WTC11 (cell line): ENCODE results near the gene TMC8. TPM values are rescaled to one million over a fixed set of nuclear protein-coding genes. Genes with fewer than 3 reads are reported as not detected.
A peak's percentile ranks its signal among the peaks of the same experiment; 100 is the strongest.

Experiments
- ATAC-seq: fragments of 200-7000 bp; cut with Tn5 transposase; 2 replicates; pipeline ENCODE4 v1.10.0; 2021; ENCODE audit warnings: mild to moderate bottlenecking, moderate library complexity
- CTCF ChIA-PET: fragments of 300-600 bp; sonication (Branson Sonifier 250); formaldehyde crosslinking; loops from one replicate; lab custom pipeline; 2021; ENCODE audit warnings: antibody characterized with exemption; lab: Charles Lee
- POLR2A ChIA-PET: fragments of 350-600 bp; sonication (Branson Sonifier 250); formaldehyde crosslinking; loops from one replicate; lab custom pipeline; 2021; ENCODE audit warnings: antibody characterized with exemption; lab: Charles Lee
- DNase-seq: peaks from one replicate; pipeline ENCODE4 v3.0.0; 2021; ENCODE audit warnings: low spot score
- H3K27ac Mint-ChIP-seq: 2 replicates; pipeline ENCODE4 v1.8.0; 2021; ENCODE audit warnings: mixed read lengths
- H3K27me3 Mint-ChIP-seq: 2 replicates; pipeline ENCODE4 v1.8.0; 2021; ENCODE audit warnings: low read depth, mild to moderate bottlenecking, moderate library complexity, mixed read lengths
- H3K36me3 Mint-ChIP-seq: 2 replicates; pipeline ENCODE4 v1.8.0; 2021; ENCODE audit warnings: mixed read lengths
- H3K4me1 Mint-ChIP-seq: 2 replicates; pipeline ENCODE4 v1.8.0; 2022; ENCODE audit warnings: mixed read lengths
- H3K4me3 Mint-ChIP-seq: 2 replicates; pipeline ENCODE4 v1.8.0; 2021; ENCODE audit warnings: mild to moderate bottlenecking, moderate library complexity, mixed read lengths
- H3K9me3 Mint-ChIP-seq: 2 replicates; pipeline ENCODE4 v1.8.0; 2021; ENCODE audit warnings: mixed read lengths
- CREB1 ChIP-seq: sonication (generic); formaldehyde crosslinking; IDR thresholded peaks from 2 replicates; pipeline ENCODE4 v1.8.0; 2023; ENCODE audit warnings: mild to moderate bottlenecking, missing genetic modification reagents
- CREM ChIP-seq: sonication (generic); formaldehyde crosslinking; IDR thresholded peaks from 2 replicates; pipeline ENCODE4 v1.8.1; 2022; ENCODE audit warnings: mild to moderate bottlenecking, missing genetic modification reagents, moderate library complexity
- E2F5 ChIP-seq: sonication (generic); formaldehyde crosslinking; IDR thresholded peaks from 2 replicates; pipeline ENCODE4 v1.8.1; 2022; ENCODE audit warnings: mild to moderate bottlenecking, moderate library complexity, missing genetic modification reagents
- ETV6 ChIP-seq: sonication (generic); formaldehyde crosslinking; IDR thresholded peaks from 2 replicates; pipeline ENCODE4 v1.8.1; 2022; ENCODE audit warnings: mild to moderate bottlenecking, missing genetic modification reagents
- GABPB1 ChIP-seq: sonication (generic); formaldehyde crosslinking; IDR thresholded peaks from 2 replicates; pipeline ENCODE4 v1.8.1; 2023; ENCODE audit warnings: mild to moderate bottlenecking, missing genetic modification reagents
- IRF2 ChIP-seq: sonication (generic); formaldehyde crosslinking; IDR thresholded peaks from 2 replicates; pipeline ENCODE4 v1.8.0; 2022; ENCODE audit warnings: low read depth, missing genetic modification reagents, borderline replicate concordance
- JAZF1 ChIP-seq: fragments of 250-450 bp; sonication (Bioruptor Pico); IDR thresholded peaks from 2 replicates; pipeline ENCODE4 v1.9.0; 2021; ENCODE audit warnings: moderate library complexity, mild to moderate bottlenecking, inconsistent platforms
- MYBL2 ChIP-seq: sonication (generic); formaldehyde crosslinking; IDR thresholded peaks from 2 replicates; pipeline ENCODE4 v1.8.1; 2023; ENCODE audit warnings: mild to moderate bottlenecking, moderate library complexity, missing genetic modification reagents
- PRDM15 ChIP-seq: sonication (generic); formaldehyde crosslinking; IDR thresholded peaks from 2 replicates; pipeline ENCODE4 v1.8.0; 2022; ENCODE audit warnings: missing genetic modification reagents
- SMAD3 ChIP-seq: sonication (generic); formaldehyde crosslinking; IDR thresholded peaks from 2 replicates; pipeline ENCODE4 v1.8.0; 2022; ENCODE audit warnings: missing genetic modification reagents, mild to moderate bottlenecking, borderline replicate concordance
- SMAD4 ChIP-seq: sonication (generic); formaldehyde crosslinking; IDR thresholded peaks from 2 replicates; pipeline ENCODE4 v1.8.0; 2022; ENCODE audit warnings: mild to moderate bottlenecking, missing genetic modification reagents
- ZNF138 ChIP-seq: sonication (generic); formaldehyde crosslinking; conservative IDR thresholded peaks from 2 replicates; pipeline ENCODE4 v1.8.1; 2022; ENCODE audit warnings: mild to moderate bottlenecking, moderate library complexity, missing genetic modification reagents
- ZNF219 ChIP-seq: sonication (generic); formaldehyde crosslinking; IDR thresholded peaks from 2 replicates; pipeline ENCODE4 v1.8.0; 2023; ENCODE audit warnings: missing genetic modification reagents, mild to moderate bottlenecking, borderline replicate concordance
- ZNF671 ChIP-seq: fragments of 250-450 bp; sonication (Bioruptor Pico); IDR thresholded peaks from 2 replicates; pipeline ENCODE4 v1.8.0; 2021; ENCODE audit warnings: mild to moderate bottlenecking
- total RNA-seq: library from RNA; stranded (reverse); gene quantifications from 3 replicates; pipeline ENCODE4 v1.2.3, GENCODE V29; 2021
- TF ChIP-seq, protein P1 (sequence below): sonication (generic); formaldehyde crosslinking; IDR thresholded peaks from 2 replicates; pipeline ENCODE4 v1.8.0; 2023; ENCODE audit warnings: missing genetic modification reagents, mild to moderate bottlenecking, borderline replicate concordance
- TF ChIP-seq, protein P2 (sequence below): sonication (generic); formaldehyde crosslinking; IDR thresholded peaks from 2 replicates; pipeline ENCODE4 v1.8.1; 2022; ENCODE audit warnings: mild to moderate bottlenecking, missing genetic modification reagents, moderate library complexity, borderline replicate concordance
- TF ChIP-seq, protein P3 (sequence below): sonication (generic); formaldehyde crosslinking; IDR thresholded peaks from 2 replicates; pipeline ENCODE4 v1.8.1; 2023; ENCODE audit warnings: mild to moderate bottlenecking, missing genetic modification reagents, moderate library complexity
- TF ChIP-seq, protein P4 (sequence below): sonication (generic); formaldehyde crosslinking; IDR thresholded peaks from 2 replicates; pipeline ENCODE4 v1.8.0; 2022; ENCODE audit warnings: mild to moderate bottlenecking, missing genetic modification reagents

The TMC8 gene
- total RNA-seq, 1 experiment from 2014 or later = 3.7 TPM

GRCh38 chr17:78127888-78128550 lies 2.6 kb upstream of the TMC8 start:
- POLR2A ChIA-PET = interaction anchor here (0.5 to 1.8 kb wide), 7 partner anchors 12 to 907 kb away, joined by 3 to 6 read pairs (median 4); partner anchors contain the start of genes AFMID, TK1 and TNRC6C
- peaks cover 29% of the 10 kb centered on the region for H3K4me1 Mint-ChIP-seq
- DNase-seq (peak; percentile 61), ATAC-seq (peak; percentile 23)
- peaks cover 8% of the 10 kb centered on the region for H3K36me3 Mint-ChIP-seq
- peaks cover 10% of the 10 kb centered on the region for H3K27me3 Mint-ChIP-seq
- CTCF ChIA-PET = interaction anchor here (0.8 to 4.6 kb wide), 11 partner anchors 10 to 123 kb away, joined by 3 to 65 read pairs (median 5); partner anchors contain the start of genes AFMID and TK1
- peak overlapping the region; percentile 80 for H3K4me3 Mint-ChIP-seq
- no peak overlapping the region for H3K27ac Mint-ChIP-seq
- no peaks in the 10 kb centered on the region for H3K9me3 Mint-ChIP-seq
- TF ChIP-seq PRDM15 (peak; percentile 47; the same call in 1 of the 2 replicates), ZNF138 (no peak), CREM (CRISPR knock-in tag) (no peak), SMAD4 (CRISPR knock-in tag) (no peak), MYBL2 (CRISPR knock-in tag) (no peak), IRF2 (CRISPR knock-in tag) (no peak)
- TF ChIP-seq, protein P1, sequence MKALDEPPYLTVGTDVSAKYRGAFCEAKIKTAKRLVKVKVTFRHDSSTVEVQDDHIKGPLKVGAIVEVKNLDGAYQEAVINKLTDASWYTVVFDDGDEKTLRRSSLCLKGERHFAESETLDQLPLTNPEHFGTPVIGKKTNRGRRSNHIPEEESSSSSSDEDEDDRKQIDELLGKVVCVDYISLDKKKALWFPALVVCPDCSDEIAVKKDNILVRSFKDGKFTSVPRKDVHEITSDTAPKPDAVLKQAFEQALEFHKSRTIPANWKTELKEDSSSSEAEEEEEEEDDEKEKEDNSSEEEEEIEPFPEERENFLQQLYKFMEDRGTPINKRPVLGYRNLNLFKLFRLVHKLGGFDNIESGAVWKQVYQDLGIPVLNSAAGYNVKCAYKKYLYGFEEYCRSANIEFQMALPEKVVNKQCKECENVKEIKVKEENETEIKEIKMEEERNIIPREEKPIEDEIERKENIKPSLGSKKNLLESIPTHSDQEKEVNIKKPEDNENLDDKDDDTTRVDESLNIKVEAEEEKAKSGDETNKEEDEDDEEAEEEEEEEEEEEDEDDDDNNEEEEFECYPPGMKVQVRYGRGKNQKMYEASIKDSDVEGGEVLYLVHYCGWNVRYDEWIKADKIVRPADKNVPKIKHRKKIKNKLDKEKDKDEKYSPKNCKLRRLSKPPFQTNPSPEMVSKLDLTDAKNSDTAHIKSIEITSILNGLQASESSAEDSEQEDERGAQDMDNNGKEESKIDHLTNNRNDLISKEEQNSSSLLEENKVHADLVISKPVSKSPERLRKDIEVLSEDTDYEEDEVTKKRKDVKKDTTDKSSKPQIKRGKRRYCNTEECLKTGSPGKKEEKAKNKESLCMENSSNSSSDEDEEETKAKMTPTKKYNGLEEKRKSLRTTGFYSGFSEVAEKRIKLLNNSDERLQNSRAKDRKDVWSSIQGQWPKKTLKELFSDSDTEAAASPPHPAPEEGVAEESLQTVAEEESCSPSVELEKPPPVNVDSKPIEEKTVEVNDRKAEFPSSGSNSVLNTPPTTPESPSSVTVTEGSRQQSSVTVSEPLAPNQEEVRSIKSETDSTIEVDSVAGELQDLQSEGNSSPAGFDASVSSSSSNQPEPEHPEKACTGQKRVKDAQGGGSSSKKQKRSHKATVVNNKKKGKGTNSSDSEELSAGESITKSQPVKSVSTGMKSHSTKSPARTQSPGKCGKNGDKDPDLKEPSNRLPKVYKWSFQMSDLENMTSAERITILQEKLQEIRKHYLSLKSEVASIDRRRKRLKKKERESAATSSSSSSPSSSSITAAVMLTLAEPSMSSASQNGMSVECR (CRISPR knock-in tag) = no peak

- Mint-ChIP-seq H3K27me3 (peaks cover 13% of the 10 kb centered on the region), H3K9me3 (no peaks in the 10 kb centered on the region), H3K4me1 (peaks cover 31% of the 10 kb centered on the region), H3K27ac (no peak within 1 kb of the TSS), H3K36me3 (peaks cover 2% of the 10 kb centered on the region), H3K4me3 (peak within 1 kb of the TSS; percentile 80)
- ATAC-seq (peak; percentile 70), DNase-seq (peak; percentile 82)
- ChIA-PET POLR2A (interaction anchor here (0.9 to 1.8 kb wide), 3 partner anchors 11 to 48 kb away, joined by 3 to 6 read pairs (median 5); no protein-coding TSS in a partner anchor), CTCF (interaction anchor here (0.6 to 4.6 kb wide), 10 partner anchors 11 to 580 kb away, joined by 3 to 65 read pairs (median 4); partner anchors contain the start of genes AFMID and TK1)
- TF ChIP-seq, protein P2, sequence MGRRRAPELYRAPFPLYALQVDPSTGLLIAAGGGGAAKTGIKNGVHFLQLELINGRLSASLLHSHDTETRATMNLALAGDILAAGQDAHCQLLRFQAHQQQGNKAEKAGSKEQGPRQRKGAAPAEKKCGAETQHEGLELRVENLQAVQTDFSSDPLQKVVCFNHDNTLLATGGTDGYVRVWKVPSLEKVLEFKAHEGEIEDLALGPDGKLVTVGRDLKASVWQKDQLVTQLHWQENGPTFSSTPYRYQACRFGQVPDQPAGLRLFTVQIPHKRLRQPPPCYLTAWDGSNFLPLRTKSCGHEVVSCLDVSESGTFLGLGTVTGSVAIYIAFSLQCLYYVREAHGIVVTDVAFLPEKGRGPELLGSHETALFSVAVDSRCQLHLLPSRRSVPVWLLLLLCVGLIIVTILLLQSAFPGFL = no peak
- TF ChIP-seq SMAD3 (CRISPR knock-in tag) = no peak
- TF ChIP-seq E2F5 (CRISPR knock-in tag) = peak; percentile 62; the same call in 1 of the 2 replicates
- TF ChIP-seq CREB1 (CRISPR knock-in tag) = no peak
- TF ChIP-seq JAZF1 (CRISPR knock-in tag) = no peak
- TF ChIP-seq, protein P3, sequence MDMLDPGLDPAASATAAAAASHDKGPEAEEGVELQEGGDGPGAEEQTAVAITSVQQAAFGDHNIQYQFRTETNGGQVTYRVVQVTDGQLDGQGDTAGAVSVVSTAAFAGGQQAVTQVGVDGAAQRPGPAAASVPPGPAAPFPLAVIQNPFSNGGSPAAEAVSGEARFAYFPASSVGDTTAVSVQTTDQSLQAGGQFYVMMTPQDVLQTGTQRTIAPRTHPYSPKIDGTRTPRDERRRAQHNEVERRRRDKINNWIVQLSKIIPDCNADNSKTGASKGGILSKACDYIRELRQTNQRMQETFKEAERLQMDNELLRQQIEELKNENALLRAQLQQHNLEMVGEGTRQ = peak; percentile 92
- no peak for TF ChIP-seq ZNF219 (CRISPR knock-in tag)
- TF ChIP-seq ZNF671 (CRISPR knock-in tag) = no peak
- TF ChIP-seq, protein P4, sequence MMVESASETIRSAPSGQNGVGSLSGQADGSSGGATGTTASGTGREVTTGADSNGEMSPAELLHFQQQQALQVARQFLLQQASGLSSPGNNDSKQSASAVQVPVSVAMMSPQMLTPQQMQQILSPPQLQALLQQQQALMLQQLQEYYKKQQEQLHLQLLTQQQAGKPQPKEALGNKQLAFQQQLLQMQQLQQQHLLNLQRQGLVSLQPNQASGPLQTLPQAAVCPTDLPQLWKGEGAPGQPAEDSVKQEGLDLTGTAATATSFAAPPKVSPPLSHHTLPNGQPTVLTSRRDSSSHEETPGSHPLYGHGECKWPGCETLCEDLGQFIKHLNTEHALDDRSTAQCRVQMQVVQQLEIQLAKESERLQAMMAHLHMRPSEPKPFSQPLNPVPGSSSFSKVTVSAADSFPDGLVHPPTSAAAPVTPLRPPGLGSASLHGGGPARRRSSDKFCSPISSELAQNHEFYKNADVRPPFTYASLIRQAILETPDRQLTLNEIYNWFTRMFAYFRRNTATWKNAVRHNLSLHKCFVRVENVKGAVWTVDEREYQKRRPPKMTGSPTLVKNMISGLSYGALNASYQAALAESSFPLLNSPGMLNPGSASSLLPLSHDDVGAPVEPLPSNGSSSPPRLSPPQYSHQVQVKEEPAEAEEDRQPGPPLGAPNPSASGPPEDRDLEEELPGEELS (CRISPR knock-in tag) = peak; percentile 67; the same call in 1 of the 2 replicates
- TF ChIP-seq GABPB1 (CRISPR knock-in tag) = 0 out of 2 replicates have a peak, but pooled peaks have one; percentile 25
- peak; percentile 68; the same call in 1 of the 2 replicates for TF ChIP-seq ETV6 (CRISPR knock-in tag)
These were observed 1.8 kb upstream of the TMC8 start, which contains the start of gene TMC6 for GRCh38 chr17:78128551-78129350. TSS of gene TMC6 (minus strand) at chr17:78128755. CDS start at chr17:78126832, 1,923 bp downstream.
